GM12878 (cell line): ENCODE results near the gene MAP4K2. TPM values are rescaled to one million over a fixed set of nuclear protein-coding genes. Genes with fewer than 3 reads are reported as not detected.

Source experiments
- ATAC-seq: fragments of 200-7000 bp; cut with Tn5 transposase; 3 replicates; pipeline ENCODE4 v1.9.1; 2020; ENCODE audit warnings: mild to moderate bottlenecking, moderate library complexity
- BruUV-seq: library from RNA; stranded (reverse); fragments of 400-500 nt; replicated peaks from 2 replicates; lab custom pipeline; 2021; lab: Mats Ljungman, UMichigan
- CTCF ChIA-PET: fragments of 300-600 bp; sonication (Branson Sonifier 250); formaldehyde crosslinking; extraction: SDS; loops from one replicate; lab custom pipeline; 2021; ENCODE audit warnings: inconsistent platforms; lab: Yijun Ruan, JAX
- POLR2A ChIA-PET: fragments of 350-600 bp; formaldehyde crosslinking; extraction: SDS; loops from one replicate; lab custom pipeline; 2021; ENCODE audit warnings: inconsistent platforms; lab: Charles Lee
- RAD21 ChIA-PET: fragments of 300-600 bp; sonication (Branson Sonifier 250); formaldehyde crosslinking; loops from one replicate; lab custom pipeline; 2023; ENCODE audit warnings: antibody characterized with exemption; ENCODE audit not compliant: unreplicated experiment; lab: Charles Lee
- SMC1A ChIA-PET: fragments of 300-600 bp; sonication (Branson Sonifier 250); formaldehyde crosslinking; loops from one replicate; lab custom pipeline; 2023; ENCODE audit not compliant: unreplicated experiment, uncharacterized antibody; lab: Charles Lee
- DNase-seq: peaks from one replicate; pipeline ENCODE4 v3.0.0-alpha.2; 2011; ENCODE audit warnings: low read depth, low spot score
- FAIRE-seq: peaks from 3 replicates; lab custom pipeline; 2011; peaks lifted over from hg19 to GRCh38; lab: Jason Lieb, UNC
- H2AFZ ChIP-seq: 2 replicates; pipeline ENCODE4 v1.6.0; 2011; ENCODE audit warnings: low read depth, low read length, control low read depth; ENCODE audit not compliant: control insufficient read depth
- H3K27ac ChIP-seq: 2 replicates; pipeline ENCODE4 v1.5.1; 2011; ENCODE audit warnings: control low read depth; ENCODE audit not compliant: control insufficient read depth, insufficient read depth
- H3K27me3 ChIP-seq, 2 experiments: replicated peaks in 1 of 2; 2 replicates each; pipeline versions ENCODE4 v1.6.0 to v1.6.1; 2011; ENCODE audit warnings: low read length in 1 of 2; ENCODE audit not compliant: control insufficient read depth in 2 of 2, insufficient read depth in 2 of 2
- H3K36me3 ChIP-seq, 2 experiments: 2 replicates each; pipeline ENCODE4 v1.5.1; 2011; ENCODE audit warnings: low read length in 1 of 2; ENCODE audit not compliant: control insufficient read depth in 2 of 2, insufficient read depth in 2 of 2
- H3K4me1 ChIP-seq: 2 replicates; pipeline ENCODE4 v1.6.1; 2011; ENCODE audit warnings: mild to moderate bottlenecking, low read length, moderate library complexity, mixed read lengths; ENCODE audit not compliant: control insufficient read depth, insufficient read depth
- H3K4me2 ChIP-seq: 2 replicates; pipeline ENCODE4 v1.6.0; 2011; ENCODE audit warnings: control low read depth; ENCODE audit not compliant: control insufficient read depth, insufficient read depth
- H3K4me3 ChIP-seq: fragments of 200-600 bp; sonication (generic); 2 replicates; pipeline ENCODE4 v1.5.1; 2016
- H3K79me2 ChIP-seq: 2 replicates; pipeline ENCODE4 v1.6.0; 2011; ENCODE audit warnings: low read length; ENCODE audit not compliant: control insufficient read depth, insufficient read depth
- H3K9ac ChIP-seq: 2 replicates; pipeline ENCODE4 v1.8.0; 2011; ENCODE audit warnings: low read length, control low read depth, mixed read lengths; ENCODE audit not compliant: control insufficient read depth, insufficient read depth
- H3K9me3 ChIP-seq: replicated peaks from 3 replicates; pipeline ENCODE4 v1.5.1; 2011; ENCODE audit warnings: mild to moderate bottlenecking, low read length; ENCODE audit not compliant: control insufficient read depth, insufficient read depth
- H4K20me1 ChIP-seq: 2 replicates; pipeline ENCODE4 v1.6.0; 2011; ENCODE audit not compliant: control insufficient read depth, insufficient read depth
- ASH2L ChIP-seq: fragments of 300-600, 200-600 bp; sonication (generic); IDR thresholded peaks from 2 replicates; pipeline ENCODE4 v1.6.1; 2017; ENCODE audit warnings: low read depth, mild to moderate bottlenecking, borderline replicate concordance
- E2F8 ChIP-seq: fragments of 450-650 bp; IDR thresholded peaks from 2 replicates; pipeline ENCODE4 v1.6.1; 2018; ENCODE audit warnings: mild to moderate bottlenecking, low read depth, moderate library complexity; ENCODE audit not compliant: partially characterized antibody
- KDM1A ChIP-seq: fragments of 200-600 bp; sonication (generic); IDR thresholded peaks from 2 replicates; pipeline ENCODE4 v1.6.1; 2016; ENCODE audit warnings: borderline replicate concordance
- MYC ChIP-seq: IDR thresholded peaks from 2 replicates; pipeline ENCODE4 v1.6.1; 2011; ENCODE audit warnings: mild to moderate bottlenecking, low read length, moderate library complexity, inconsistent platforms; ENCODE audit not compliant: insufficient read depth, insufficient replicate concordance, insufficient read length, severe bottlenecking
- NKRF ChIP-seq: fragments of 450-650 bp; conservative IDR thresholded peaks from 2 replicates; pipeline ENCODE4 v1.6.1; 2017; ENCODE audit warnings: mild to moderate bottlenecking, moderate library complexity
- NRF1 ChIP-seq: conservative IDR thresholded peaks from 2 replicates; pipeline ENCODE4 v1.6.1; 2011; ENCODE audit warnings: mild to moderate bottlenecking, low read depth, low read length, improper control_type of control experiment
- PRDM15 ChIP-seq: fragments of 450-650 bp; formaldehyde crosslinking; IDR thresholded peaks from 2 replicates; pipeline ENCODE4 v1.4.0; 2020; ENCODE audit warnings: mild to moderate bottlenecking, moderate library complexity
- RAD21 ChIP-seq: IDR thresholded peaks from 2 replicates; pipeline ENCODE4 v1.6.1; 2011; ENCODE audit warnings: mild to moderate bottlenecking, low read depth, low read length, moderate library complexity; ENCODE audit not compliant: insufficient read depth
- SMC3 ChIP-seq: IDR thresholded peaks from 2 replicates; pipeline ENCODE4 v1.6.1; 2011; ENCODE audit warnings: low read length, improper control_type of control experiment, borderline replicate concordance
- ZNF384 ChIP-seq: IDR thresholded peaks from 2 replicates; pipeline ENCODE4 v1.6.1; 2012; ENCODE audit warnings: low read depth, mild to moderate bottlenecking, low read length, improper control_type of control experiment, borderline replicate concordance
- WGBS: methylation state at CpG from one replicate; pipeline ENCODE4 v1.1.6; 2016; ENCODE audit warnings: low lambda C conversion rate; ENCODE audit not compliant: insufficient replicate concordance, insufficient coverage; ENCODE audit errors: missing lambda C conversion rate; 5-methylcytosine and 5-hydroxymethylcytosine counted together
- in situ Hi-C: fragments of 300-500 bp; cut with MboI; formaldehyde crosslinking; loops from 9 replicates; pipeline ENCODE4 v1.14.3; 2018; ENCODE audit warnings: mixed read lengths
- intact Hi-C: fragments of 100-400 bp; cut with micrococcal nuclease; formaldehyde crosslinking; loops from one replicate; pipeline ENCODE4 v1.14.2; 2022; ENCODE audit not compliant: unreplicated experiment
- polyA plus RNA-seq, 11 experiments: library from polyadenylated mRNA; depleted of rRNA in 4 of 11; unstranded in 6 of 11; stranded (reverse) in 5 of 11; fragments of >200 nt; fragmentation: Nextera tagmentation in 4 of 11; fragmentation: Illumina TruSeq in 1 of 11; extraction: Ambion mirVana in 4 of 11; extraction: Trizol in 1 of 11; gene quantifications; 1 replicate in 1 of 11; 2 replicates in 10 of 11; pipeline versions ENCODE4 v1.2.1 to v1.2.3, GENCODE V29; 2011 to 2016; ENCODE audit warnings: inconsistent platforms in 2 of 11, missing spikeins in 2 of 11, low read depth in 1 of 11
- total RNA-seq, 4 experiments: library from RNA; depleted of rRNA in 3 of 4; stranded (reverse); fragments of >200 nt in 3 of 4; fragmentation: Illumina TruSeq in 1 of 4; extraction: Trizol in 1 of 4; gene quantifications; 2 replicates each; pipeline versions ENCODE4 v1.2.1 to v1.2.3, GENCODE V29; 2013 to 2021

The MAP4K2 gene
- total and polyA plus RNA-seq, 10 of the 15 experiments (the other 5 are each of a cell fraction or from before 2014, with no cell fraction given), result 0.98 to 78.1 (median 48.9) TPM

- no peak for TF ChIP-seq E2F8
These were observed 48.9 kb upstream of the MAP4K2 start (continued) for GRCh38 chr11:64851831-64852351.

- POLR2A ChIA-PET, result interaction anchor here (1.0 to 24.3 kb wide), 3 partner anchors 13 to 49 kb away, joined by 5 to 620 read pairs (median 232); partner anchors contain the start of gene EHD1
- Histone ChIP-seq H3K9me3 (no peaks in the 10 kb centered on the region), H3K79me2 (peaks cover 19% of the 10 kb centered on the region), H3K4me2 (peak overlapping the region; percentile 98), H3K9ac (peak overlapping the region; percentile 73), H3K4me1 (peaks cover 86% of the 10 kb centered on the region), H4K20me1 (no peaks in the 10 kb centered on the region), H3K27ac (peak overlapping the region; percentile 97), H3K27me3 (no peaks in the 10 kb centered on the region), H3K36me3 (peaks cover 8 to 31% of the 10 kb centered on the region in 2 experiments), H3K4me3 (peak overlapping the region; percentile 12; the same call in 1 of the 2 replicates), H2AFZ (no peak overlapping the region; the same call in 1 of the 2 replicates)
- BruUV-seq, result no TSS peak
- SMC1A ChIA-PET, result interaction anchor here (0.7 to 12.7 kb wide), 9 partner anchors 12 to 269 kb away, joined by 3 to 306 read pairs (median 18); partner anchors contain the start of genes BATF2 and EHD1
- 4% methylated on average over 13 of the region's 13 CpGs for WGBS
- RAD21 ChIA-PET, result interaction anchor here (0.6 to 12.9 kb wide), 8 partner anchors 13 to 157 kb away, joined by 3 to 316 read pairs (median 4); partner anchors contain the start of gene EHD1
- in situ Hi-C loops (no loop called here), intact Hi-C loops (loop anchor here (1.0 to 2.0 kb wide), 3 partner anchors 8 to 28 kb away; partner anchors contain the start of gene EHD1)
- peak; percentile 90 for DNase-seq
- CTCF ChIA-PET, result interaction anchor here (0.8 to 28.8 kb wide), 11 partner anchors 12 to 479 kb away, joined by 3 to 1208 read pairs (median 6); partner anchors contain the start of genes ARL2, BATF2, EHD1 and MAP4K2
- peak; percentile 77 for ATAC-seq
- FAIRE-seq, result peak; percentile 88
- TF ChIP-seq KDM1A (no peak), ZNF384 (no peak), PRDM15 (no peak), NRF1 (no peak), NKRF (0 out of 2 replicates have a peak, but pooled peaks have one; percentile 58), ASH2L (no peak), MYC (no peak), RAD21 (peak; percentile 38; the same call in 1 of the 2 replicates), SMC3 (peak; percentile 49; the same call in 1 of the 2 replicates)
These were observed 48.1 kb upstream of the MAP4K2 start for GRCh38 chr11:64850979-64851567.
